Gastroesophageal sphincter (tissue), 3 donors: ENCODE data around the gene IKZF3.

Source experiments
- POLR2AphosphoS5 ChIP-seq: sonication (generic); formaldehyde crosslinking; IDR thresholded peaks from one replicate; pipeline ENCODE4 v1.6.1; 2017; ENCODE audit warnings: antibody characterized with exemption
- TF ChIP-seq, protein P1 (sequence below), 4 experiments: fragments of 200-600 bp in 2 of 4; fragments of 450-650 bp in 2 of 4; sonication (generic) in 1 of 4; IDR thresholded peaks; one replicate each; pipeline ENCODE4 v1.5.1; 2017 to 2019; ENCODE audit warnings: antibody characterized with exemption in 4 of 4, mild to moderate bottlenecking in 2 of 4, moderate library complexity in 2 of 4

DNA sequence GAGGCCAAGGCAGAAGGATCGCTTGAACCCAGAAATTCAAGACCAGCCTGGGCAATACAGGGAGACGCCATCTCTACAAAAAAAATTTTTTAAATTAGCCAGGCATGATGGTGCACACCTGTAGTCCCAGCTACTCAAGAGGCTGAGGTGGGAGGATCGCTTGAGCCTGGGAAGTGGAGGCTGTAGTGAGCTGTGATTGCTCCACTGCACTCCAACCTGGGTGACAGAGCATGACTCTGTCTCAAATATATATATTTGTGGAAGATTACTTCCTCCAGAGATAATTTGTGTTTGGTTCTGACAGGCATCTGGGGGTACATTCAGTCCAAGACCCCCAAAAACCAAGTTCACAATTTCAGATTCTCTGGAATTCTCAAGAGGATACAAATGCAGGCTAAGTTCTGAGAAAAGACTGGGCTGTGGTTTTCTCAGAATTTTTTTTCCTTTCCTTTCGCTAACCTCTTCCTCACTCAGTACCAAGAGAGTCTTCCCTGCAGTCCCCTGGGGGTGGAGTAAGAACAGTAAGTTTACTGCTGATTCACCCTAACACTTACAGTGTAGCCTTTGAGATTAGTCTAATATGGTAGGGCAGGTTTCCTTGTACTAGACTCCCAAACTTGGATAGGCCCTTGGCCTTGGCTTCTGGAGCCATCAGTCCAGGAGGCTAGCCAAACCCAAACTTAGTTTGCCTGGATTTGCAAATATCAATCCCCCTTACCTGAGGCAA is 39.2 kb upstream of the IKZF3 start:
- TF ChIP-seq, protein P1, sequence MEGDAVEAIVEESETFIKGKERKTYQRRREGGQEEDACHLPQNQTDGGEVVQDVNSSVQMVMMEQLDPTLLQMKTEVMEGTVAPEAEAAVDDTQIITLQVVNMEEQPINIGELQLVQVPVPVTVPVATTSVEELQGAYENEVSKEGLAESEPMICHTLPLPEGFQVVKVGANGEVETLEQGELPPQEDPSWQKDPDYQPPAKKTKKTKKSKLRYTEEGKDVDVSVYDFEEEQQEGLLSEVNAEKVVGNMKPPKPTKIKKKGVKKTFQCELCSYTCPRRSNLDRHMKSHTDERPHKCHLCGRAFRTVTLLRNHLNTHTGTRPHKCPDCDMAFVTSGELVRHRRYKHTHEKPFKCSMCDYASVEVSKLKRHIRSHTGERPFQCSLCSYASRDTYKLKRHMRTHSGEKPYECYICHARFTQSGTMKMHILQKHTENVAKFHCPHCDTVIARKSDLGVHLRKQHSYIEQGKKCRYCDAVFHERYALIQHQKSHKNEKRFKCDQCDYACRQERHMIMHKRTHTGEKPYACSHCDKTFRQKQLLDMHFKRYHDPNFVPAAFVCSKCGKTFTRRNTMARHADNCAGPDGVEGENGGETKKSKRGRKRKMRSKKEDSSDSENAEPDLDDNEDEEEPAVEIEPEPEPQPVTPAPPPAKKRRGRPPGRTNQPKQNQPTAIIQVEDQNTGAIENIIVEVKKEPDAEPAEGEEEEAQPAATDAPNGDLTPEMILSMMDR (IDR thresholded peaks at IDR 0.05): no peak
- no peak for TF ChIP-seq POLR2AphosphoS5
